GM18951 (cell line): Measurements from ENCODE around the gene PKD1.

Experiments
- POLR2A ChIP-seq: IDR thresholded peaks from 4 replicates; pipeline ENCODE4 v1.6.1; 2011; ENCODE audit warnings: mild to moderate bottlenecking; ENCODE audit not compliant: insufficient read length, insufficient read depth; ENCODE audit errors: extremely low read depth
- in situ Hi-C: fragments of 300-500 bp; cut with MboI; formaldehyde crosslinking; loops from one replicate; pipeline ENCODE4 v1.12.0; 2022; ENCODE audit warnings: low sequenced_read_pairs, mixed read lengths, inconsistent platforms; ENCODE audit not compliant: unreplicated experiment

Gene PKD1

DNA sequence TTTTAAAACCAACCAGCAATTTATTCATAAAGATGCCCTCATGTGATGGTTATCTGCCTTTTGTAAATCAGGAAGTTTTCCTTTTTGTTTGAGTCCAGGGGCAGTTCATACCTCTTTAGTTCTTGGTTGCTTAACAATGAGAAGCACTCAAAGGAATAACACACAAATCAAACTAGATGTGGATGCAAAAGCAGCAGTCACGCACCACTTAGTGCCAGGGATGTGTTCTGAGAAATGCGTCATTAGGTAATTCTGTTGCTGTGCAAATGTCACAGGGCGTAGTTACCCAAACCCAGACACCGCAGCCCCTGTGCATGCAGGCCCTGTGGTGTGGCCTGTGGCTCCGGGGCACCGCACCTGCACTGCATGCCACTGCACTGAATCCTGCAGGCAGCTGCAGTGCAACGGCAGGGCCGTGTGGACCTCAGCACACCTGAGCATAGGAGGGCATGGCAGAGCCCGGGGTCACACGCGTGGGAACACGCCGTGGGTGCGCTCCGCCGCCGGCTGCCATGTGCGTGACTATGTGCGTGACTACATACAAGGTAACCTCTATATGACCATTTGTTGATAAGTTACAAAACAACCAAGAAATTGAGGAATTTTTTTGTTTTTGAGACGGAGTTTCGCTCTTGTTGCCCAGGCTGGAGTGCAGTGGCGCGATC is 39.6 kb downstream of the PKD1 start:
- TF ChIP-seq POLR2A, result no peak
- in situ Hi-C loops, result no loop called here

DNA sequence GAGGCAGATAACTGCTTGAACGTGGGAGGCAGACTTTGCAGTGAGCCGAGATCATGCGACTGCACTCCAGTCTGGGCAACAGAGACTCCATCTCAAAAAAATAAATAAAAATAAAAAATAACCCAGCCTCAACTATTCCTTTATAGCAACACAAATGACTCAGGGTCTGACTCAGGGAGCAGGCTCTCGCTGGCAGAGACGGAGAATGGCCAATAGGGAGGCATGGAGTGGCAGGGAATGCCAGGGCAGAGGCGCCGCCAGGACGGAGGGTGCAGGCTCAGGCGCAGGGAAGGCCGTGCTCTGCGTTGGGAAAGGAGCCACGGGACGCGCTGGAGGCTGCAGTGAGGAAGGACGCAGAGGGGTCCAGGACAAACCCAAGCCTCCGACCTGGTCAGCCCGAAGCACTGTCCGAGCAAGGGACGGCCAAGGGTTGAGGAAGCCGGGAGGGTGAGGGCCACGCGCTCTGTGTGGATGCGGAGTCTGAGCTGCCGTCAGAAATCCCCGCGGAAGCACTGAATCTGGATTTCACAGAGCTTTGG is 40.3 kb downstream of the PKD1 start:
- TF ChIP-seq POLR2A, result no peak
- in situ Hi-C loops, result no loop called here

DNA sequence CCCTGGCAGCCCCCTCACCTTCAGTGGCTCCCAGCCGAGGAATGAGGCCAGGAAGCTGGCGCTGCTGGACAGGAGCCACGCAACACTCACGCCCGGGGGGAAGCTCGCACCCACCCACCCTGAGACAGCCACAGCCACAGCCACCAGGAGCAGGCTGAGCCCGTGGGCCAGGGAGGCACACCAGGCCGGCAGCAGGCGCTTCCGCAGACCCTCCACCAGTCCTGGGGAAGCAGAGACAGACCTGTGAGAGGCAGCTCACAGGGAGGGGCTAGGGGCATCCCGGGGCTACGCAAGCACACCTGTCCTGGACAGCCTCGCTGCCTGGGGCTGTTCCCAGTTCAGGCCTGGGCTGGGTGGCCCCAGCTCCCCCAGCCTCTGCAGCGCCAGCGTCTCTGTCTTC is 41.9 kb downstream of the PKD1 start:
- in situ Hi-C loops, result no loop called here
- no peak for TF ChIP-seq POLR2A

DNA sequence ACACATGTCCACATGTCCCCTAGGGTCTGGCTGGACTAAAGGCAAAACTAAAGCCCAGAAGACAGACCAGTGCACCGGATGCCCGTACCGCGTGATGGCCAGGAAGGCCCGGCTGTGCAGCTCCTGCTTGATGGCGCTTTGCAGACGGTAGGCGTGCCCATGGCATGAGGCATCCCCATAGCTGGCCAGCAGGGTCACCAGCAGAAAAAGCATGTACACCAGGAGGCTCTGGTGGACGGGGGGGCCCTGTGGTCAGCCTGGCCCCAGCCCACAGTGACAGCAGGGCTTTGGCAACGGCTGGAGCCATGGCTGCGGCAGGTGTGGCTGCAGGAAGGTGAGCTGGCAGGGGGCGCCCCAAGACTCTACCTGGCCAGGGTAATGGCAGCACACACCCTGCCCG is 42.8 kb downstream of the PKD1 start:
- TF ChIP-seq POLR2A, result no peak
- in situ Hi-C loops, result no loop called here

DNA sequence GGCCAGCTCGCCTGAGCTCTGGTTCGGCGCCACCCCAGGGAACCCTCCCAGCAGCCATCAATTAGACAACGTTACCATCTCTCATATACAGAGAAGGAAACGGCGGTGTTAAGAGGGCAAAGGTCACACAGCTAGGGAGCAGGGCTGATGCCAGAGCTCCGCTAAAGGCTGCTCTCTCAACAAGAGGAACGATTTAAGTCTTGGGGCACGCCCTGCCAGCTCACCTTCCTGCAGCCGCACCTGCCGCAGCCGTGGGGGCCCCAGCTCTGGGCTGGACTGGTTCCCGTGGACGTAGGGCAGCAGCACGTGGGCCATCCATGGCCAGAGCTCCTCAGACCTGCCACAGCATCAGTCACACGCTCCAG is 43.5 kb downstream of the PKD1 start:
- no peak for TF ChIP-seq POLR2A
- in situ Hi-C loops, result no loop called here

DNA sequence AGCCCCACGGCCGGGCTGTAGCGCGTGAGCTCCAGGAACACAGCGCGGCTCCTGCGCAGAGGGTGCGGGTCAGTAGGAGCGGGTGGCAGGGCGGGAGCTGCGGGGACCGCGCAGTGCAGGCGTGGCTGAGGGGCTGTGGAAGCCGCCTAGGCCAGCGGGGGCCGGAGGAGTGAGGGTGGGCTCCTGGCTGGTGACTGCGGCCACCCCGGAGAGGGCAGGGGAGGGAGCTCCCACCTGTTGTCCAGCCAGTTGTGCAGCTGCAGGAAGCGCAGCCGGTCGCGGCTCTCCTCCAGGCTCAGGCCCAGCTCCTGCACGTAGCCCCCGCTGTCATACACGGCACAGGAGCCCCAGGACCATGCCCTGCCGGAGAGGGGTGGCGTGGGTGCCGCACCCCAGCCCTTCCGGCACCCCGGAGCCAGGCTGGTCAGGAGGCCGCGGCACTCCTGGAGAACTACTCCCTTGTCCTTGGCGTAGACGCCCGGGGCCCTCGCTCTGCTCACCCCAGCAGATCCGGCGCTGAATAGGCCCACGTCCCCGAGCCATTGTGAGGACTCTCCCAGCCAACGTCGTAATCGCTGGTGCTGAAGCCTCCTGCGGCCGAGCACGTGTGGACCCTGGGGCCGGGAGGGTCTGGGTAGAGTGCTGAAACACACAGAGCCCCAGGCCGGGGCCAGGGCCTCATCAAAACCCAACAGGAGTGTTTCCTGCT is 44.0 kb downstream of the PKD1 start:
- TF ChIP-seq POLR2A, result no peak
- in situ Hi-C loops, result no loop called here

DNA sequence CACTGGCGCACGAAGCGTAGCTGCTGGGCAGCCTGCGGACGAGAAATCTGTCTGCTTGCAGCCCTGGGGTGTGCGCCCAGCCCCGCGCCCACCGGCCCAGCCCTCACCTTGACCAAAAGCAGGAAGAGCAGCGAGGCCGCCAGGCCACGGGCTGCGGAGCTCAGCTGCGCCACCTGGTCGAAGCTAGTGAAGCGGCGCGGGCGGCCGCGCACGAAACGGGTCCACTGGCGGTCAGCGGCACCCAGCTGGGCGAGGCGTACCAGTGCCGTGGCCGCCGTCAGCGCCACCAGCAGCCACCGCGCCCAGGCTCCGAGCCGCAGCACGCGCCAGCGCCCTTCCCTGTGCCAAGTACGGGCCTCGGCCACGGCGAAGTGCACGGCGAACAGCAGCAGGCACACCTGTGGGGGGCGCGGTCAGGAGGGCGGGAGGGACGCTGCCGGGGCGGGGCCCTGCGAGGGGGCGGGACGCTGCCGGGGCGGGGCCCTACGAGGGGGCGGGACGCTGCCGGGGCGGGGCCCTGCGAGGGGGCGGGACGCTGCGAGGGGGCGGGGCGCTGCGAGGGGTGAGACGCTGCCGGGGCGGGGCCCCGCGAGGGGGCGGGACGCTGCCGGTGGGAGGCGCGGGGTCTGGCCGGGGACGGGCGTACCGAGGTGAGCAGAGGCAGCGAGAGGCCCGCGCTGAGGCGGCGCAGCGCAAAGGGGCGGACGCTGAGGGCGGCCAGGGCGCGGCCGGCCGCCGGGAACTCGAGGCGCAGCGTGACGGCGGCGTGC is 44.7 kb downstream of the PKD1 start:
- in situ Hi-C loops, result no loop called here
- TF ChIP-seq POLR2A, result no peak

DNA sequence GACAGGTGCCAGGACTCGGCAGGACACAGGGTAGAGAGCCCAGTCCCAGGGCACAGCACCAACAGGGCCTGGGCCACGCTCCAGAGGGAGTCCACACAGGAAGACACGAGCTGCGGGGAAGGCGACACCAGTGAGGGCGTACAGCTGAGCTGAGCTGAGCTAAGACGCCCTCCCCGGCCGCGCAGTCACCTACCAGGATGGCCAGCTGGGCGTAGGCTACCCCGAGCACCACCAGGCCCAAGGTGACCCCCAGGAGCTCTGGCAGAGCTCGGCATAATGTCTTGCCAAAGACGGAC is 45.3 kb downstream of the PKD1 start:
- TF ChIP-seq POLR2A, result no peak
- in situ Hi-C loops, result no loop called here

DNA sequence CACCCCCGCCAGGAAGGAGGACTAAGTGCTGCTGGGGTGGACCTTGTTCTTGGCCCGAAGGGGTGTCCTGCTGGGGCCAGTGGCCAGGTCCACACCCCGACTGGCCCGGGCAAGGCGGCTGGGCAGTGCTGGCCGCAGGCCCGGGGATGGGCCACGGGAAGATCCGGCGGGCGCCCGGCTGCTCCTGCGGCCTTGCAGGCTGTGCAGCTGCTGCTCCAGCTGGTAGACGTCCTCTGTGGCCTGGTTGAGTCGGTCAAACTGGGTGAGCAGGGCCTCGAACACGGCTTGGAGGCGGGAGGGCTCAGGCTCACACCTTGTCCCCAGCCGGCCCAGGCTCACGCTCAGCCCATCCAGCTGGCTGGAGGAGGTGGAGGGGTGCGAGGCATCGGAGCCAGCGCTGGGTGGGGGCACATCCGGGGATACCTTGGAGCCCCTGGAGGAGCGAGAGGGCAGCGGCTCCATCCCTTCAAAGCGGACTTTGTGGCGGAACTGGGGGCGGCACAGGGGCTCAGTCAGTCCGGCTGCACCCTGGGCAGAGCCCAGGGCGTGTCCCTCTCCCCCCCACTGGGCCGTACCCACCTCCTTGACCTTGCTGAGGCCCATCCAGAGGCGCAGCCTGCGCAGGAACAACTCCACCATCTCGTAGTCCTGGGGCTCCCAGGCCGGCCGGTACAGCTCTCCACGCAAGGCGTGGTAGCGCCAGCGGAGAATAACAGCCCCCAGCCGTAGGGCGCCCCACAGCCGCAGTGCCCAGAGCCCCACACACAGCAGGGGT is 45.8 kb downstream of the PKD1 start:
- TF ChIP-seq POLR2A, result no peak

DNA sequence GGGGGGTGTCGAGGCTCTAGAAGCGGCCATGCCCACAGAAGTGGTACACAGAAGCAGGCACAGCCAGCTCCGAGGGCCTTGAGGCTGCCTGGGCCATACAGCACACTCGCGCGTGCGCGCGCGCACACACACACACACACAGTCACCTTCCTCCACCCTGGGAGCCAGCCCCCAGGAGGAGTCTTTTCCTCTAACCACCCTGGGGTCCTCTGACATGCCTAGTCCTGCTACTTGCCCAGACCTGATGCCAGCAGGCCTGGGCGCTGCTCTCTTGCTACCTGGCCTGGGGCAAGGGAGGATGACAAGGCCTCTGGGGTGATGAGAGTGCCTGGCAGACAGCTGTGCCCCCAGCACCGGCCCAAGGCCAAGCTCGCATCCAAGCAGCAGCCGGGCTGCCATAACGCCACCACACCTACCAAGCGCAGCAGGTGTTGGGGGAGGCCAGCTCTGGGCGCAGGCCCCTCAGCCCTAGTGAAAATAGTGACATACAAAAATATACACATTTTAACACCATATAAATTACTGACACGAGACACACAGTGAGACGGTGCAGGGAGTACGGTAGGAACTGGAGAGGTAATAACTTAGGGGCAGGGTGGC is 46.8 kb downstream of the PKD1 start:
- in situ Hi-C loops, result no loop called here
- no peak for TF ChIP-seq POLR2A

More for the DNA sequence above, 45.8 kb downstream of the PKD1 start:
- in situ Hi-C loops, result no loop called here

DNA sequence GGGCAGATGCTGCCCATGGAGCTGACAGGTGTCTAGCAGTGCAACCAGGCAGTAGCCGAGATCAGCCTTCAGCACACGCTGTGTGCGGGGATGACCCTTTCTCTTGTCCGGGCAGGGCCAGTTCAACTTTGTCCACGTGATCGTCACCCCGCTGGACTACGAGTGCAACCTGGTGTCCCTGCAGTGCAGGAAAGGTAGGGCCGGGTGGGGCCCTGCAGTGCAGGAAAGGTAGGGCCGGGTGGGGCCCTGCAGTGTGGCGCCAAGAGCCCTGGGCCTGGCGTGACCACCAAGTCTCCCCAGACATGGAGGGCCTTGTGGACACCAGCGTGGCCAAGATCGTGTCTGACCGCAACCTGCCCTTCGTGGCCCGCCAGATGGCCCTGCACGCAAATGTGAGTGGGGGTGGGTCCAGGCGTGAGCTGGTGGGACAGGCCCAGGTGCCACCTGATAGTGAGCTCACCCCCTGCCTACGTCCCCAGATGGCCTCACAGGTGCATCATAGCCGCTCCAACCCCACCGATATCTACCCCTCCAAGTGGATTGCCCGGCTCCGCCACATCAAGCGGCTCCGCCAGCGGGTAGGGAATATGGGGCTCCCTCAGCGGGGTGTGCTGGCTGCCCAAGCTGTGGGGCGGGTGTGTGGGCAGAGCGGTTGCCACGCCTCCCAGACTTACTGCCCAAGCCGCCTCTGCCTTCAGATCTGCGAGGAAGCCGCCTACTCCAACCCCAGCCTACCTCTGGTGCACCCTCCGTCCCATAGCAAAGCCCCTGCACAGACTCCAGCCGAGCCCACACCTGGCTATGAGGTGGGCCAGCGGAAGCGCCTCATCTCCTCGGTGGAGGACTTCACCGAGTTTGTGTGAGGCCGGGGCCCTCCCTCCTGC is 47.7 kb downstream of the PKD1 start:
- TF ChIP-seq POLR2A, result no peak
- in situ Hi-C loops, result no loop called here
